ENCODE results near the gene NDUFB2. TPM values are rescaled to one million over a fixed set of nuclear protein-coding genes. Genes with fewer than 3 reads are reported as not detected.

The NDUFB2 gene
- total RNA-seq, 1 experiment from 2014 or later: 180 TPM

DNA sequence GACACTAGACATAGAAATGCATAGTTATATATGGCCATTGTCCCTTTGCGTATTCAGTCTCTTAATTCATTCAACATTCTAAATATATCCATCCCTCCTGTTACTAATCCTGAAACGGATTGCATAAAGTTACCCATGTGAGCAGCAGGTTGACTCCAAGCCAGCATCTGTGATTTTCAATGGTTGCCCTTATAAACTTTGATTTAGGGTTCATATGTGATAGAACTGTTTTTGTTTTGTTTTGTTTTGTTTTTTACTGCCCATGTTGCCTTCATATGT, 42.5 kb upstream of the NDUFB2 start:
- no peaks in the 10 kb centered on the region for H4K20me1 ChIP-seq (ENCODE audit: insufficient read depth)
- no peak overlapping the region for H3K4me3 ChIP-seq
- POLR2A ChIA-PET (ENCODE audit: unreplicated experiment): interaction anchor here (0.6 kb wide), 1 partner anchor 29 kb away, joined by 26 read pairs; no protein-coding TSS in a partner anchor
- H3K27me3 ChIP-seq (ENCODE audit: insufficient read depth, low read depth): no peaks in the 10 kb centered on the region
- no peaks in the 10 kb centered on the region for H3K9me3 ChIP-seq (ENCODE audit: insufficient read depth, low read depth)
- H3K4me1 ChIP-seq (replicated peaks; ENCODE audit: insufficient read depth): peaks cover 52% of the 10 kb centered on the region
- TF ChIP-seq EZH2 (IDR thresholded peaks at IDR 0.05; ENCODE audit: low read depth): no peak
- TF ChIP-seq CTCF (conservative IDR thresholded peaks at IDR 0.05): no peak
- no peak for DNase-seq
- H3F3A ChIP-seq (ENCODE audit: insufficient read depth, low read depth): peaks cover 20% of the 10 kb centered on the region; the same call in 1 of the 2 replicates
- H3K9me2 ChIP-seq (ENCODE audit: insufficient read depth): no peaks in the 10 kb centered on the region
- H3K36me3 ChIP-seq (ENCODE audit: low read depth): no peaks in the 10 kb centered on the region
- BruUV-seq (replicated peaks): no TSS peak
- CTCF ChIA-PET: interaction anchor here (0.6 to 1.6 kb wide), 3 partner anchors 137 to 479 kb away, joined by 4 to 18 read pairs (median 6); no protein-coding TSS in a partner anchor
- H2AFZ ChIP-seq: no peak overlapping the region
- no peaks in the 10 kb centered on the region for H3K79me2 ChIP-seq (ENCODE audit: low read depth)
- no peak overlapping the region for H3K4me2 ChIP-seq
- intact Hi-C loops (cut with micrococcal nuclease; ENCODE audit: unreplicated experiment): loop anchor here (5.0 to 10.0 kb wide), 2 partner anchors 358 to 479 kb away; partner anchors contain the start of genes KDM7A and MRPS33
- H3K27ac ChIP-seq: no peak overlapping the region

- peaks cover 15% of the 10 kb centered on the region; the same call in 1 of the 2 replicates for H3F3A ChIP-seq (ENCODE audit: insufficient read depth, low read depth)
- BruUV-seq (replicated peaks): no TSS peak
Observed at GRCh38 chr7:140654661-140655060, 41.8 kb upstream of the NDUFB2 start.

More at GRCh38 chr7:140654661-140655060, 41.8 kb upstream of the NDUFB2 start:
- Histone ChIP-seq H3K27ac (no peak overlapping the region), H2AFZ (no peak overlapping the region), H3K9me2 (ENCODE audit: insufficient read depth) (no peaks in the 10 kb centered on the region), H3K9me3 (ENCODE audit: insufficient read depth, low read depth) (no peaks in the 10 kb centered on the region), H4K20me1 (ENCODE audit: insufficient read depth) (no peaks in the 10 kb centered on the region), H3K27me3 (ENCODE audit: insufficient read depth, low read depth) (no peaks in the 10 kb centered on the region), H3K79me2 (ENCODE audit: low read depth) (no peaks in the 10 kb centered on the region), H3K36me3 (ENCODE audit: low read depth) (no peaks in the 10 kb centered on the region), H3K4me2 (no peak overlapping the region), H3K4me3 (no peak overlapping the region), H3K4me1 (replicated peaks; ENCODE audit: insufficient read depth) (peaks cover 46% of the 10 kb centered on the region)
- no peak for TF ChIP-seq CTCF (conservative IDR thresholded peaks at IDR 0.05)
- no peak for TF ChIP-seq EZH2 (IDR thresholded peaks at IDR 0.05; ENCODE audit: low read depth)
- CTCF ChIA-PET: no interaction called here
- intact Hi-C loops (cut with micrococcal nuclease; ENCODE audit: unreplicated experiment): loop anchor here (5.0 to 10.0 kb wide), 3 partner anchors 358 to 998 kb away; partner anchors contain the start of genes KDM7A and MRPS33
- POLR2A ChIA-PET (ENCODE audit: unreplicated experiment): no interaction called here
- no peak for DNase-seq

Measured in PC-9 (cell line).